Mesangial cell (primary cell): ENCODE data around the gene LRSAM1. TPM values are rescaled to one million over a fixed set of nuclear protein-coding genes. Genes with fewer than 3 reads are reported as not detected.

ENCODE experiments used
- total RNA-seq: library from RNA; depleted of rRNA; stranded (reverse); fragments of >200 nt; gene quantifications from 2 replicates; pipeline ENCODE4 v1.2.3, GENCODE V29; 2015

LRSAM1 gene
- total RNA-seq, result 15.5 and 21.8 TPM in 2 replicates

DNA sequence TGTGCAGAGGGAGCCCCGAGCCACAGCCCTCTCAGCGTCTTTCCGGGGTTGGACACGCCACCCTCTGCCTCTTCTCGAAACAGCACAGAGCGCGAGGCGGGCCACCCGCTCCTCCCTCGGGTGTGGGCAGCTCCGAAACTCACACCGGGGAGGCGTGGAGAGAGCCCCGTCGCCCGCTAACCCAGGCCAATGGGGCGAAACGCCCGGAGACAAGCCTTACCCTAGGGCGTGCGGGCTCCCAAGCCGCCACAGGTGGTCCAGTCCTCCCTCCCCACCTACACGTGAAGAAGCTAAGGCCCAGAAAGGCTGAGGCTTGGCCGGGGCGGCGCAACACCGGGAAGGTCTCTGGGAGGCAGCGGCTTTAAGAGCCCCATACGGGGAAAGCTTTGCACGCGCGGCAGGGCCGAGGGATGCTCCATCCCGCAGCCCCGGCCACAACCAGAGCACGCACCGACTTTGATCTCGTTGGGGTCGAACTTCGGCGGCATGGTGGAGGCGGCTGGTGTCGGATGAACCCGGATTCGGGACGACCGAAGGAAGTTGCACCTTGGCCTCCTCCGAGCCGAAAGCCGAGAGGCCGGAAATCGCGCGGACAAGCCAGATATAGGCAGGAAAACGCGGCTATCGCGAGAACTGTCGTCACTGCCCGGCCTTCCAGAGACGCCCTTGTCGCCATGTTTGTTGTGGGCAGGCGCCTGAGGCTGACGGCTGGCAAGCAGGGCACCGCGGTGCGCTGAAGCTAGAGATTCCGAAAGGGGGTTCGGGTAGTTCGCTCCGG lies at the start of gene LRSAM1, which contains the start of gene RPL12:
Gene LRSAM1, plus strand, starts transcription at position 681 of the 778 bp plus-strand sequence. CDS start 3,018 bp downstream, outside the sequence.
Gene RPL12, minus strand, starts transcription at position 577 of the 778 bp plus-strand sequence. Its CDS starts 89 bp downstream, at position 488.

GRCh38 chr9:127423934-127424675 lies 27.2 kb upstream of the LRSAM1 start, which contains the start of gene ZNF79:
ZNF79 (plus strand) TSS chr9:127424382; CDS start chr9:127424788, 406 bp downstream.

Other genes with a start within 250 kb of the LRSAM1 start
- 2.8 and 8.2 TPM in 2 replicates for gene GARNL3, start 186.7 kb upstream of the LRSAM1 start, total RNA-seq
- 12.9 and 22.3 TPM in 2 replicates for gene SLC2A8, start 54.3 kb upstream of the LRSAM1 start, total RNA-seq
- 2.9 and 6.1 TPM in 2 replicates for gene ZNF79, start 27.1 kb upstream of the LRSAM1 start, total RNA-seq
- gene RPL12, start 104 bp upstream of the LRSAM1 start, total RNA-seq, result 1,734 and 1,963 TPM in 2 replicates
- gene STXBP1, start 160.8 kb downstream of the LRSAM1 start, total RNA-seq, result 7.7 and 14.5 TPM in 2 replicates